Esophagus squamous epithelium (tissue), 4 donors: ENCODE data around the gene APOL6.

ENCODE experiments used
- POLR2A ChIP-seq, 4 donors: fragments of 450-650 bp; IDR thresholded peaks; one replicate each; pipeline ENCODE4 v1.6.1; 2017; ENCODE audit warnings: antibody characterized with exemption in 4 of 4, mild to moderate bottlenecking in 4 of 4, moderate library complexity in 3 of 4
- TF ChIP-seq, protein P1 (sequence below), 6 experiments: fragments of 450-650 bp in 4 of 6; fragments of 200-600 bp in 2 of 6; sonication (generic) in 2 of 6; IDR thresholded peaks; one replicate each; pipeline ENCODE4 v1.5.1; 2016 to 2019; ENCODE audit warnings: antibody characterized with exemption in 6 of 6, mild to moderate bottlenecking in 4 of 6, moderate library complexity in 4 of 6

DNA sequence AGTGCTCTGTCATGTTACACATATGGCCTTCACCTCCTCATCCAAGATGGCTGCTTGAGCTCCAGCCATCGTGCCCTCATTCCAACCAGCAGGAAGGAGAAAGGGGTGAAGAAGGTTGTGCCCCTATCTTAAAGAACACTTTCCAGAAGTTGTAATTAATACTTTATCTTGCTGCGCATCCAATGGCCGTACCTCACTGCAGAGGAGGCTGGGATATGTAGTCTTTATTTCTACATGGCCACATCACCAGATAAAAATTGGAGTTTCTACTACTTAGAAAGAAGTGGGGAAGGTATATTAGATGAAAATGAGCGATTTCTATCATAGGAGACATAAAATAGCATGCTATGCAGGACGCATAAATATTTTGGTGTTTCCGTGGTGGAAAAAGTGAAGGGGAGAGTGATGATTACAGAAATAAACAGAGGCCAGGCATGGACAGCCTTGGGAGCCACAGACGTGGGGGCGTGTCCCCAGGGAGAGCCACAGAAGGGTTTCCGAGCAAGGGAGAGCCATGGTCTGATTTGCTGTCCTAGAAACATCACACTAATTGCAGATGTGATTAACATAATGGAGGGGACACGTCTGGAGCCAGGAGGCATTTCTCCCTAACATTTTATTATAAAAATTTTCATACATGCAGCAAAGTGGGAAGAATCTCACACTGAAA lies 22.3 kb upstream of the APOL6 start:
- TF ChIP-seq POLR2A (IDR thresholded peaks at IDR 0.05), result no peak
- TF ChIP-seq, protein P1, sequence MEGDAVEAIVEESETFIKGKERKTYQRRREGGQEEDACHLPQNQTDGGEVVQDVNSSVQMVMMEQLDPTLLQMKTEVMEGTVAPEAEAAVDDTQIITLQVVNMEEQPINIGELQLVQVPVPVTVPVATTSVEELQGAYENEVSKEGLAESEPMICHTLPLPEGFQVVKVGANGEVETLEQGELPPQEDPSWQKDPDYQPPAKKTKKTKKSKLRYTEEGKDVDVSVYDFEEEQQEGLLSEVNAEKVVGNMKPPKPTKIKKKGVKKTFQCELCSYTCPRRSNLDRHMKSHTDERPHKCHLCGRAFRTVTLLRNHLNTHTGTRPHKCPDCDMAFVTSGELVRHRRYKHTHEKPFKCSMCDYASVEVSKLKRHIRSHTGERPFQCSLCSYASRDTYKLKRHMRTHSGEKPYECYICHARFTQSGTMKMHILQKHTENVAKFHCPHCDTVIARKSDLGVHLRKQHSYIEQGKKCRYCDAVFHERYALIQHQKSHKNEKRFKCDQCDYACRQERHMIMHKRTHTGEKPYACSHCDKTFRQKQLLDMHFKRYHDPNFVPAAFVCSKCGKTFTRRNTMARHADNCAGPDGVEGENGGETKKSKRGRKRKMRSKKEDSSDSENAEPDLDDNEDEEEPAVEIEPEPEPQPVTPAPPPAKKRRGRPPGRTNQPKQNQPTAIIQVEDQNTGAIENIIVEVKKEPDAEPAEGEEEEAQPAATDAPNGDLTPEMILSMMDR (IDR thresholded peaks at IDR 0.05), result no peak
